NCI-H446 treated with DMSO at 0.1 percent for 48 hours (cell line): ENCODE data around the gene KRT17.
A peak's percentile ranks its signal among the peaks of the same experiment; 100 is the strongest.
"Not testable (repeated sequence)": the region's sequence is repeated elsewhere in the genome, so short reads cannot be mapped to it uniquely, and the experiment has no call there.

ENCODE experiments used
- DNase-seq: peaks from one replicate; lab custom pipeline; 2025; lab: John Stamatoyannopoulos, UW

The KRT17 gene

DNA sequence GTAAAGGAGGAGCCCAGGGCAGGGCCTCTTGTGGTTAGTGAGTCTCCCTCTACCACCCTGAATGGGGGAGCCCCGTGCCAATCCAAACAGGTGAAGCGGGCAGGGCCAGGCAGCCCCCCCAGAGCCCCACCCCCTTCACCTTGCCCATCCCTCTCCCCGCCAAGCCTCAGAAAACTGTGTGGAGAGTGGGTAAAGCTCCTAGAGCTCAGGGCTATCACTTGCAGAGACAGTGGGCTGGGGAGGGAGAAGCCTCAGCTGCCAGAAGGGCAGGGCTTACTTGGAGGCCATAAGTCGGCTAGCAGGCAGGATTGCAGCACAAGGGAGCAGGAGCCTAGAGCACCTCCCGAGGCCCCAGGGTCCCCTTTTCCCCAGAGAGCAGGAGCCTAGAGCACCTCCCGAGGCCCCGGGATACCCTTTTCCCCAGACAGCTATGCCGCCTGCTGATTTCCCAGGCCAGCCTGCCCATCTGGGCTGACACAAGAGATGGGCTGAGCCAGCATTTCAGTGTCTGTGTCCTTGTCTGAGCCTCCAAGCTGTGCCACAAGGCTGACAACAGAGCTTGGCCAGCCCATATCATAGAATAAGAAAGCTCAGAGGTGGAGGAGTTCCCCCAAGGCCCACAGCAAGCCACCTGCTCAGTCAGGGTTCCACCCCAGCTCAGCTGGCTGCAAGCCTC is 30.9 kb downstream of the KRT17 start:
- no peak for DNase-seq

DNA sequence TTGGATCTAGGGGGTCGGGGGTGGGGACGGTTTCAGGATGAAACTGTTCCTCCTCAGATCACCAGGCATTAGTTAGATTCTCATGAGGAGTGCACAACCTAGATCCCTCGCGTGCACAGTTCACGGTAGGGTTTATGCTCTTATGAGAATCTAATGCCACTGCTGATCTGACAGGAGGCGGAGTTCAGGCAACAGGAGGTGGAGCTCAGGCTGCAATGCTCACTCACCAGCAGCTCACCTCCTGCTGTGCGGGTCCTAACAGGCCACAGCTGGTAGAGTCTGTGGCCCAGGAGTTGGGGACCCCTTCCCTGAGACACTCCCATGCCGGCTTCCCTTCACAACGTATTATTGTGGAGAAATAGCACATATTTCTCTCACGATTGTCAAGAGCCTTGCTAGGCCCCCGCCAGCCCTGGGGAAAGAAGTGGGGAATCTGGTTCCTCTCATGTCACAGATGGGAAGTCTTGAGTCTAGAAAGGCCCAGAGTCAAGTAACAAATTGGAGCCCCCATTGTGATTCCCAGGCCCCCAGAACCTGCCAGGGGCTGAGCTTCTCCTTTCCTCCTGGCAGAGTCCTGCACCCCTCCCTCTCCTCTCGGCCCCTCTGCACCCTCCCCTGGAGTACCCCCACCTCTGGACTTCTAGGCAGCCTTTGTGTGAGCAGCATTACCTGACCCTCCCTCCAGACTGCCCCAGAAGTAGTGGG is 31.6 kb downstream of the KRT17 start:
- DNase-seq: no peak

DNA sequence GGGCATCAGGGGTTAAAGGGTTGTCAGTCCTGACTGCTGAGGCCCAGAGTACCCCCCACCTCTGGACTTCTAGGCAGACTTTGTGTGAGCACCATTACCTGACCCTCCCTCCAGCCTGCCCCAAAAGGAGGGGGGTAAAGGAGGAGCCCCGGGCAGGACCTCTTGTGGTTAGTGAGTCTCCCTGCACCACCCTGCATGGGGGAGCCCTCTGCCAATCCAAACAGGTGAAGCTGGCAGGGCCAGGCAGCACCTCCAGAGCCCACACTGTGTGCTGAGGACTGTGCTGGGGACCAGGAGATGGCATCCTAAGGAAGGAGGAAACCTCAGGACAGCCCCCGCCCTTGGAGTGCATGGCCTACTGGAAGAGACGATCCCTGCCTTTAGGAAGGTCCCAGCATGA is 35.1 kb downstream of the KRT17 start:
- DNase-seq: no peak

DNA sequence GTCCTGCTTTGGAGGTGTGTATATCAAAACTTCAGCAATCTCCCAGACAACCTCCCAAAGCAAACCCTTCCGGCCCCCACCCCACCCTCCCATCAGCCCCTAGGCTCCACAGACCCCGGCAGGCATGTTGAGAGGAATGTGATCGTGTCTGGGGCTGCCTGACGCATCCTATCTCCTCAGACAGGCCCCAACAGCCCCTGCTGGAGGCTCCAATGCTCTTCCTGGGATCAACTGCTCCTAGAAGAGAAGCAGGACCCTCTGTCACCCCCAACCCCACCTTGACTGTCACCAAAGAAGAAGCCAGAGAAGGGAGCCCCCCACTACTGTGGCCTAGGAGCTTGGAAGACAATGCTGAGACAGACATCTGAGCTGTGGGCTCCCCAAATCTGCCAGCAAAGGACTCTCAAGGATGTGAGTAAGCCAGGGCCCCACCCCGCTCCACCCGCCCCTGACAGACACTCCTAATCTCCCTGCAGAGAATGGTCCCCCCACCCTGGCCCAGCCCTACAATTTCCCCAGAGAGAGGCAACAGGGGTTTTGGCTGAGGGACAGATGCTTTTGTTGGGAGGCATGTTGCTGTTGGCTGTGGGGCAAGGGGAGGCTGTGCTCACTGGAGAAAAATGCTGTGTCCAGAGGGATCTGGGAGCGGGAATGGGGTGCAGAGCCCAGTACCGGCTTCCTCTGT is 36.1 kb downstream of the KRT17 start:
- DNase-seq: no peak

DNA sequence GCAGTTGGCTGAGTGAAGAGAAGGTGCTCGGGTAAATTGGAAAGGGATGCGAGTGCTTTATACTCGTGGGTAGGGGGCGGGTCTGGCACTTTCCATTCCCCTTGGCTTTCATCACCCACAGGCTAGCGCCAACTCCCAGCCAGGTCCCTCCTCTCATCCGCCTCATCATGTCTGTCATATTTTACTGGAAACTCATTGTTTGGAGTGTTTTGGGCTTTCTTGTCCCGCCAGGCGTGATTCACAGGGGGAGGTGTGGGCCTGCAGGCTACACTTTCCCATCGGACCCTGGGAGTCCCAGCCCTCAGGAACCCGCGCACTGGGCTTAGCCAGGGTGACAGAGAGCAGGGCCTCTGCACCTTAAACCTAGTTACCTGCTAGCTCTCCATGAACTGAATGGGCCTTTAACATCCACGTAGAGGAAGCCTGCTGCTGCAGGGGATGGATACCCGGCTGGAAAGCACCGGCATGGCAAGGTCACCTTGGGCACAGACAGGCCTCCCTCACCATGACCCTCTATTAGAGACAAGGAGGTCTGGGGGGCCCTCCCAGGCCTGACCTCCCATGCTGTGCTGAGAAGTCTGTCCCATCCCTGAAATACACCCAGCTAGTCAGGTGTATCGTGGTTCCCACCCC is 37.4 kb downstream of the KRT17 start, which contains the start of gene KRT14:
TSS of gene KRT14 (minus strand) at position 33 of the 633 bp plus-strand sequence. CDS start 61 bp downstream, outside the sequence.
- no peak for DNase-seq

DNA sequence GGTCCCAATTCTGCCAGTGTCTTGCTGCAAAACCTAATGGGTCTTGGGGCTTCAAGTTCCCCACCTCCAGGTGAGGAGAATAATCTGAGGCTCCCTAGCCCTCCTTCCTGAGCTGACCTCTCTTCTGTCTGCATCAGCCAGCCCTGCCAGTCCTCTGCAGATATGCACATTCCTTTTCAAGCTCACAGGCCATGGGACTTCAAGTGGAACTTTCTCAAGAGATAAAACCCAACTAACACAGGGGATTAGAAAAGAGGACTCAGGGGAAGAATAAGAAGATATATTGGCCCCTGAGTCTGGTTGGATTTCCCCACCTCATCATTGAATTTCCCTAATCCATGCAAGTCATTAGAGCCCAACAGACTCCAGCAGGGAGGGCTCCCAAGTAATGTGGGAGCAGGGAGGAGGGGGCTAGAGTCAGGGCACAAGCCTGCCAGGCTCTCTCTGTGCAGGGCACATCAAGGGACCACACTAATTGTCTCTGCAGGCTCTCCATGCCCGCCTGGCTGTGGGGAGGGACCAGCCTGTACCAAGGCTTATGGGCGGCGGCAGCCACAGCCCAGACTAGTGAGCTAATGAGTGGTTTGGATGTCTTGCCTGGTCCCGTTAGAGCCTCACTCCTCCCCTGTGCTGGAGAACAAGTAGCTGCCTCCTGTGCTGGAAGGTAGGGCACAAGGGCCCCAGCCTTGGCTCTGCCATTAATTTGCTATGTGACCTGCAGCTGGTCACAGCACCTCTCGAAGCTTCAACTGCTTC is 38.9 kb downstream of the KRT17 start:
- no peak for DNase-seq

DNA sequence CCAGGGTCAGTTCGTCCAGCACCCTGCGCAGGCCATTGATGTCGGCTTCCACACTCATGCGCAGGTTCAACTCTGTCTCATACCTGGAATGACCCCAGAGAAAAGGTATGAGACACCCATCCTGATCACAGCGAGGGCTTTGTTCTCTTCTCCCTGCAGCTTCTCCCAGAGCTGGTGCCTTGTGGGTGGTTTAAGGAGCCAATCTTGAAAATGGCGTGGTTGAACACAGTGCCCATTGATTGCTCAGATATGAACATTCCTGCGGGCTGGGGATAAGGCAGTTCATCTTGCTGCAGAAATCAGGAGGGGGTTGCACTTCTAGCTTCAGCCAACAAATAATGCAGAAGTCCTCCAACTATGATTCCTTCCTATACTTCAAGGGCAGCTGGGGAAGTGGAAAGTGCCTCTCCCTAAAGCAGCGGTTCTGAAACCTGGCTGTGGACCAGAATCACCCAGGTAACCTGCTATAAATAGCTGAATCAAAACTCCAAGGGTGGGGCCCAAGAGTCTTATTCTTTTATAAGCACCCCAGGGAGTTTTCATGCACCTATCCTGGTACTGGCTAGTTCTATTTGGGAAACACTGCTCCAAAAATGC is 39.9 kb downstream of the KRT17 start:
- not testable (repeated sequence) for DNase-seq

DNA sequence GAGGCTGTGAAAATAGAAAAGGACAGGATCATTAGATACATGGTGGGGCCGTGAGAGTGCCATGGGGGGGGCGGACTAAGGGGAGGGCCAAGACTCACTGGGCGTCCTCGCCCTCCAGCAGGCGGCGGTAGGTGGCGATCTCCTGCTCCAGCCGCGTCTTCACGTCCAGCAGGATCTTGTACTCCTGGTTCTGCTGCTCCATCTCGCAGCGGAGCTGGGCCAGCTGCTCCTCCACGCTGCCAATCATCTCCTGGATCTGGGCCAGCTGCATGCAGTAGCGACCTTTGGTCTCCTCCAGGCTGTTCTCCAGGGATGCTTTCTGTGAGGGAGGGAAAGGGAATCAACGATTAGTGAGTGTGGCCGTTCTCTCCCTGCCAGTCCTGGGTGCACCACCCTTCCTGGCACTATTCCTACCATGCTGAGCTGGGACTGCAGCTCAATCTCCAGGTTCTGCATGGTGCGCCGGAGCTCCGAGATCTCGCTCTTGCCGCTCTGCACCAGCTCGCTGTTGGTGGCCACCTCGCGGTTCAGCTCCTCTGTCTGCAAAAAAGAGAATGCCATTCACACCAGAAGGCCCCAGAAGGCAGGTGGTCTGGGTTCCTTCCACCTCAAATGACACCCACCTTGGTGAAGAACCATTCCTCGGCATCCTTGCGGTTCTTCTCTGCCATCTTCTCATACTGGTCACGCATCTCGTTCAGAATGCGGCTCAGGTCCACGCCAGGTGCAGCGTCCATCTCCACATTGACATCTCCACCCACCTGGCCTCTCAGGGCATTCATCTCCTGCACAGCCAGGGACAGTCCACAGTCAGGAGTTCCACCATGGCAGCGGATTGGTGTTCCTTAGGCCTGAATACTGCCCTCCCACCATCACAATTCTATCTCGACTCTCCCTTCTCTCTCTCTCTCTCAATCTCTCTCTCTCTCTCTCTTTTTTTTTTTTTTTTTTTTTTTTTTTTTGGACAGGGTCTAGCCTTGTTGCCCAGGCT is 40.9 kb downstream of the KRT17 start:
- no peak for DNase-seq

DNA sequence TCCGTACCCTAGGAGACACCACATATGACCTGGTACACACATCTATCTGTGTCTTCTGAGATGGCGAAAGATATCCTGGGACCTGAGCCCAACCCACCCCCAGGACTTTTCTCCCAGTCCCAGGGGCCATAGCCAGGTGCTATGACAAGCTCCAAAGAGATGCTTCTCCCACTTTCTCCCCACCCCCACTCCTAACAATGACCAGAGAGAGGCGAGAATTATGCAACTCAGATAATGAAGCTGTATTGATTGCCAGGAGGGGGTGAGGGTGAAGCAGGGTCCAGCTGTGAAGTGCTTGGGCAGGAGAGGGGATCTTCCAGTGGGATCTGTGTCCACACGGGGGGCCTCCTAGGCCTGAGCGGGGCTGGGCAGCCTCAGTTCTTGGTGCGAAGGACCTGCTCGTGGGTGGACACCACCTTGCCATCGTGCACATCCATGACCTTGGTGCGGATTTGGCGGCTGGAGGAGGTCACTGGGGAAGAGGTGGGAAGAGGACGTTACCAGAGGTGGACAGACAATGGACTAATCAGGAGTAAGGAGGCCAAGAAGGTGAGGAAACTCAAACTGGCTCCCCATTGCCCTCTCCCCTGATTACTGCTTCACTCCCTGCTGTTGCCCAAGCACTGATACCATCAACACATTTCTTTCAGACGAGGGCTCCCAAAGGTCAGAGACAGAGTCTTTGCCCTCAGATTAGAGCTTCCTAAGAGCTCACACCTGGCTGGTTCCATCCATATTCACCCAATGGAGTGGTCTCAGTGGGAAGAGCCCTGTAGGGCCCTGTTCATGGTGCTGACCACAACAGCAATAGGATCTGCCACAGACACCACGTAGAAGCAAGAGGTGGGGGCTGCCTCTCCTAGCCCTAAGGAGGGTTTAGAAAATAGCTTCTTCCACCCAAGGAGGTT is 42.1 kb downstream of the KRT17 start:
- DNase-seq: not testable (repeated sequence)

DNA sequence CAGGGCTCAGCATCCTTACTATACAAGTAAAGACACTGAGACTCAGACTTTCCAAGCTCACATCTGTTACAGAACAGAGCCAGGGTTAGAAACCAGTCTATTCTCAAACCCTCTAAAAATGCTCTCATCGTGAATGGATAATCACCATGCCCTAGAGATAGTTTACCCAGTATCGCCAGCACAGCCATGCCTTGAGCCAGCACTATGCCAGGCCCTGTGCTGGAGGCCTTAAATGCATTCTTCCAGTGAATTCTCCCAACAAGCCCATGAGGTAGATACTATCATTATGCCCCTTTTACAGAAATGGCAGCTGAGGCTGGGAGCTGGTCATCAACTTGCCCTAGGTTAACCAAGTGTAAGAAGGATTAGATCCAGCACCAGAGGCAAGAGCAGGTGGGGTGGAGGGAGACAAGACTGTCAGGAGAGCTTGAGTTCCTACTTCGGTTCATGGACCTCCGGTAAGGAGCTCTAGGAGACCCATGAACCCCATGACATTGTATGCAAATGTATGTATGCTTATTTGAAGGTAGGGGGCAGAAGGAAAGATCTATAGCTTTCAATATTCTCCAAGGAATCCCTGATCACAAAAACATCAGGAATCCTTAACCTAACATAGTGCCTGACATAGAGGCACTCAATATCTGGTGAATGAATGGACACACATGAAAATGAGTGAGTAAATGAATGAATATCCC is 42.9 kb downstream of the KRT17 start:
- DNase-seq: no peak

DNA sequence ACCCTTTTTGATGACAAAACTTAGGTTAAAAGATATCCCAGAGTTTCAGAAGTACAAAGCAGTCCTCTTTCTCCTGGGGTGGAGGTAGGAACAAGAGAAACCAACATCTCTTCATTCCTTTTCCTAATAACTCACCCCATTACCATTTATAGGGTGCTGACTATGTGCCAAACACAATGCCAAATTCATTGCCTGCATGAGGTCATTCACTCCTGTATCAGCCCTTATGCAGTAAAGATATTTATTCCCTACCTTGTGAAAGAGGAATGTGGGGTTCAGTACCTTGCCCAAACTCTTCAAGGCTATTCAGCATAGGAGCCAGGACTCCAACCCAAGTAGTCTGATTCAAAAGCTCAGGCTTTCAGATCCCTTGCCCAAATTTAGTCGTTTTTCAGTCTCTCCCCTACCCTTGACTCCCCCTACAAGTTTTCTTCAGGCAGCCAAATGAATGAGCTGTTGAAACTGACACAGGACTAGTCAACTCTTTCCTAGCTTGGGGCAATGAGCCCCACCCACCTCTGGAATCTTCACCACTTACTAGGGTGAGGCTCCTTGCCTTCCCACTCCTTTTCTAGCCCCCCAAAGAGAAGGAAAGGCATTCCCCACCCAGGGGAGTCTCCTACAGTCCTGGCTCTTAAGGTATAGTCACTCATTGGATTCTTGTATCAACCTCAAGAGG is 43.5 kb downstream of the KRT17 start:
- DNase-seq: no peak

DNA sequence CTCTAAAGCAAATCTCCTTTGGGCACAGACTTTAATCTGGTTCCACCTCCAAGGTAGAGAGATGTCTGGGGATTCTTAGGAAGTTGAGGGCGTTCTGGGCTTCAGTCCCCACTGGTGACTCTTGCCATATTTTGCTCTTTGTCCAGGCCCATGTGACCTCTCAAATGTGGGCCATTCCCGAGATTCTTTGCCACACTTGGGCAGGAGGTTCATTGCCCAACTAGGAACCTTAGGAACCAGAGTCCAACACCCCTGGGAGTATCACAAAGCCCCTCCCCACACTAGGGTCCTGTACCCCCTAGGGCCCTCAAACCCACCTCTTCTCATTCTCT is 44.2 kb downstream of the KRT17 start:
- DNase-seq: no peak

DNA sequence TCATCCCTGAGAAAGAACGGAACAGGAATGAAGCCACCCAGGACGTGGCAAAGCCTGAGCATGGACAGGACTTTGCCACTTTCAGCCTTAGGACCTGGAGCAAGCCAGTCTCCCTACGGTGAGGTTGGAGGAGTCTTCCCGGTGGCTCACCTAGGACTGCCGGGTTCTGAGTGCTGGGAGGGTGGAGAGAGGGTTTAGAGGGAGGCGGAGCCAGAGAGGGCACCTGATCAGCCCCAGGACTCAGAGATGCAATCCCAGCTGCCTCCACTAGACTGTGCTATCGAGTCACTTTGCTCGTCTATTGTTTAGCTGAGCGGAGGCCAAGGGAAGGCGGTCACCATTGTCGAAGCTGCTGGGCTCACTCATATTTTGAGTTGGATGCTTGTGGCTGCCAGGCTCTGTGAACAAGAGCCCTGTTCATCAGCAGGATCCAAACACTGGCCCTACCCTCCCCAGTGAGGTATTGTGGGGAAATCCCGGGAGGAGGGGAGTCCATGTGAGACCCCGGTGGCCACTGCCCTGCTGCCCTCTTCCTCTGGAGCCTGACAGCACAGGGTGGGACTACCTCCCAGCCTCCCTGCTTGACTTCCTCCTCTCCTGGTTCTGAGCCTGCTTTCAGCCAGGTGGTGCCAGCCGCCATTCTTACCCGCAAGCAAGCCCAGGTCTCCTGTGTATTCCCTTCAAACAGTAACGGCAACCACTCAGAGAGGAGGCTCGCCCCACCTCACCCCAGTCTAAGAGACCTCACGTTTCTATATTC is 44.7 kb downstream of the KRT17 start:
- peak; percentile 10 for DNase-seq

DNA sequence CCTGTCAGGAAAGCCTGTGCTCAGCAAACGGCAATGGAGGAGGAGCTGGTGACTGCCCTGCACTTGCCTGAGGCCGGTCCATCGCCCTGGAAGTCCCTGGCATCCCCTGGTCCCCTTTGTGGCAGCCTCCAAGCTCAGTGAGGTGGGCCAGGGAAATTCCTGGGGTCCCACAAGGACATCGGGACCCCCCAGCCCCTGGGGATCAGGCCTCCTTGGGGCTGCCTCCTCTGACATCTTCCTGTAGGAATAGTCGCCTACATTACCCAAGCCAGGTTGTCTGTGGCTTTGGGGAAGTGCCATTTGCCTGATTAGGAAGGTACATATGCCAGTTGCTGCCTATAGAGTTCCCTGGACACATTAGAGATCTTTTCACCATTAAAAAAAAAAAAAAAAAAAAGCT is 45.4 kb downstream of the KRT17 start:
- DNase-seq: no peak

DNA sequence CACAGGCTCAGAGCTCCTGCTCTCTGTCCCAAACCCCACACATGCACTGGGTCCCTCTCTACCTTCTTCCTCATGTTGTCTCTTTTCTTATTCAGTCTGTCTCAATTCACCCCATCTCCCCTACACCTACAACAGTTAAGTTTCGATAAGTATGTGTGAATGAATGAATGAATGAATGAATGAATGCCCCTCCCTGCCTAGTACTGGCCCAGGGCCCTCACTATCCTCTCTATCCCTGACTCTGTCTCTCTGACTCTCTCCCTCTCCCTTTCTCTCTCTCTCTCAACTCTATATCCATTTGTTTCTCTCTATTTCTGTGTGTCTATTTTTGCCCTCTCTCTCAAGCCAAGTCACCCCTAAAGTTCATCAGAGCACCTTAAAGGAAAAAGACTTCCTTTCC is 45.8 kb downstream of the KRT17 start:
- DNase-seq: no peak

DNA sequence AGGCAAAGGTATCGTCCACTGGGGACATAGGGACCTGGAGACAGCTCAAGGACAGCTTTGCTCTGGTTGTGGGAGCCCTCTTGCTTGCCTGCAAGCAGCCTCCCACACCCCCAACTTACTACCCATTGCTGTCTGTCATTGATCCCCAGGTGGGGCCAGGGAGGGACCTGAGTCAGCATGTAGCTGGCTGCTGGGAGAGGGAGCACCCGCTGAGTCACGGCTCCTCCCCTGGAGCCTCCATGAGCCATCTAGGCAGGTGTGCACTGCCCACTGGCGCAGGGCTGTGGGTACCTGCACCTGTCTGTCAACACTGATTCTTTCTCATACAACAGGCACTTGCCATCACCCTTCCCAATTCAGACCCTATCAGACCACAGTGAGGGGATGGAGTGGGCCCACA is 47.6 kb downstream of the KRT17 start:
- not testable (repeated sequence) for DNase-seq

DNA sequence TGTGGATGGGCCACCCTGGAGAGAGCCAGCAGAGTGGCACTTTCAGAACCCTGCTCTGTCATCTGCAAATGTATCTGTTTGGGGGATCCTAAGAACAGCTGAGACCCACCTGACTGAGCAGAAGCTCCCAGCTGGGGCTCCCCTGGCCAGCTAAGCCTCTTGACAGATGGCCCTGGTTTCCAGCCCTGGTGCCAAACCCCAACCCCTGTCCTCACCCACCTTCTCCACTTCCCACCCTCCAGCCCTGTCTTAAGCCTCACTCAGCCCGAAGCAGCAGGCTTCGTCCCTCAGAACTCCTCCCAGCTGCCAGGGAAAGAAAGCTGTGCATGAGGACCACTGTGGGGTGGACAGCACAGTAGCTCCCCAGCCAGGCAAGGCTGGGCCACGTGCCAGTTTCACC is 49.0 kb downstream of the KRT17 start:
- DNase-seq: no peak
